Endothelial cell of umbilical vein (primary cell): ENCODE measurements around the gene CWC25. TPM values are rescaled to one million over a fixed set of nuclear protein-coding genes. Genes with fewer than 3 reads are reported as not detected.
A peak's percentile ranks its signal among the peaks of the same experiment; 100 is the strongest.

Experiments
- BruUV-seq: library from RNA; stranded (reverse); fragments of 400-500 nt; replicated peaks from 2 replicates; lab custom pipeline; 2021; lab: Mats Ljungman, UMichigan
- CTCF ChIA-PET: fragments of 300-600, 350-600 bp; sonication (Branson Sonifier 250); formaldehyde crosslinking; loops from one replicate; lab custom pipeline; 2021; ENCODE audit warnings: antibody characterized with exemption, inconsistent platforms; lab: Charles Lee
- POLR2A ChIA-PET: fragments of 300-600, 350-600 bp; sonication (Branson Sonifier 250); formaldehyde crosslinking; loops from one replicate; lab custom pipeline; 2021; ENCODE audit warnings: antibody characterized with exemption, inconsistent platforms; lab: Charles Lee
- DNase-seq: peaks from one replicate; pipeline ENCODE4 v3.0.0-alpha.2; 2011; ENCODE audit warnings: low read depth, low spot score
- FAIRE-seq: peaks from 2 replicates; lab custom pipeline; 2011; peaks lifted over from hg19 to GRCh38; lab: Jason Lieb, UNC
- H2AFZ ChIP-seq: 2 replicates; pipeline ENCODE4 v1.6.0; 2012; ENCODE audit warnings: low read depth, low read length, control low read depth, inconsistent platforms
- H3K27ac ChIP-seq: 2 replicates; pipeline ENCODE4 v1.5.1; 2011; ENCODE audit warnings: low read depth, mild to moderate bottlenecking, control low read depth, low read length, moderate library complexity; ENCODE audit not compliant: insufficient read depth
- H3K27me3 ChIP-seq, 2 experiments: 2 replicates each; pipeline versions ENCODE4 v1.6.0 to v1.6.1; 2011; ENCODE audit warnings: low read length in 2 of 2, mixed read lengths in 1 of 2; ENCODE audit not compliant: control insufficient read depth in 2 of 2, insufficient read depth in 2 of 2
- H3K36me3 ChIP-seq, 2 experiments: 2 replicates in 1 of 2; 3 replicates in 1 of 2; pipeline ENCODE4 v1.5.1; 2011; ENCODE audit warnings: low read length in 2 of 2, mild to moderate bottlenecking in 1 of 2, moderate library complexity in 1 of 2; ENCODE audit not compliant: control insufficient read depth in 2 of 2, insufficient read depth in 2 of 2; ENCODE audit errors: extremely low read depth in 1 of 2
- H3K4me1 ChIP-seq: 3 replicates; pipeline ENCODE4 v1.5.1; 2011; ENCODE audit warnings: mild to moderate bottlenecking, low read length; ENCODE audit not compliant: control insufficient read depth, insufficient read depth; ENCODE audit errors: extremely low read depth
- H3K4me2 ChIP-seq: 2 replicates; pipeline ENCODE4 v1.6.1; 2011; ENCODE audit warnings: low read length, control low read depth, mixed read lengths; ENCODE audit not compliant: insufficient read depth
- H3K4me3 ChIP-seq, 3 experiments: fragments of 200-600 bp in 1 of 3; sonication (generic), shearing (Covaris generic) in 1 of 3; replicated peaks in 1 of 3; 2 replicates each; pipeline ENCODE4 v1.5.1; 2011 to 2016; ENCODE audit warnings: control low read depth in 3 of 3, low read length in 3 of 3, mild to moderate bottlenecking in 2 of 3, inconsistent platforms in 1 of 3, low read depth in 1 of 3, moderate library complexity in 1 of 3; ENCODE audit not compliant: insufficient read depth in 1 of 3
- H3K79me2 ChIP-seq: 2 replicates; pipeline ENCODE4 v1.6.0; 2012; ENCODE audit warnings: low read length, inconsistent platforms; ENCODE audit not compliant: control insufficient read depth, insufficient read depth
- H3K9ac ChIP-seq: replicated peaks from 2 replicates; pipeline ENCODE3; 2011; ENCODE audit warnings: low read length, control low read depth; ENCODE audit not compliant: insufficient read depth; ENCODE audit errors: extremely low read depth
- H3K9me1 ChIP-seq: replicated peaks from 3 replicates; pipeline ENCODE4 v1.6.0; 2011; ENCODE audit warnings: mild to moderate bottlenecking, low read length; ENCODE audit not compliant: control insufficient read depth, insufficient read depth; ENCODE audit errors: extremely low read depth
- H3K9me3 ChIP-seq: replicated peaks from 2 replicates; pipeline ENCODE4 v1.5.1; 2012; ENCODE audit warnings: low read length, inconsistent platforms; ENCODE audit not compliant: control insufficient read depth, insufficient read depth
- H4K20me1 ChIP-seq: replicated peaks from 2 replicates; pipeline ENCODE3; 2011; ENCODE audit warnings: mild to moderate bottlenecking, low read length; ENCODE audit not compliant: control insufficient read depth, insufficient read depth; ENCODE audit errors: extremely low read depth
- EZH2 ChIP-seq: IDR thresholded peaks from 2 replicates; pipeline ENCODE4 v1.6.1; 2012; ENCODE audit warnings: borderline replicate concordance, low read depth, mild to moderate bottlenecking, moderate library complexity, low read length, inconsistent platforms; ENCODE audit not compliant: severe bottlenecking
- FOS ChIP-seq: IDR thresholded peaks from 2 replicates; pipeline ENCODE4 v1.6.1; 2011; ENCODE audit warnings: mild to moderate bottlenecking, low read length, moderate library complexity, borderline replicate concordance; ENCODE audit not compliant: insufficient read depth
- GATA2 ChIP-seq: IDR thresholded peaks from 2 replicates; pipeline ENCODE4 v1.7.0; 2011; ENCODE audit warnings: low read depth, mild to moderate bottlenecking, moderate library complexity, mixed read lengths, low read length; ENCODE audit not compliant: insufficient read length, insufficient read depth
- JUN ChIP-seq: IDR thresholded peaks from 2 replicates; pipeline ENCODE4 v1.6.1; 2011; ENCODE audit warnings: borderline replicate concordance, low read depth; ENCODE audit not compliant: insufficient read length, insufficient read depth
- MYC ChIP-seq: IDR thresholded peaks from one replicate; pipeline ENCODE4 v1.6.1; 2011; ENCODE audit warnings: mild to moderate bottlenecking, low read depth, low read length
- POLR2A ChIP-seq: IDR thresholded peaks from 2 replicates; pipeline ENCODE4 v1.6.1; 2012; ENCODE audit warnings: low read depth, mild to moderate bottlenecking, control low read depth, low read length
- POLR2AphosphoS5 ChIP-seq: IDR thresholded peaks from 2 replicates; pipeline ENCODE4 v1.6.1; 2012; ENCODE audit warnings: low read depth, mild to moderate bottlenecking, control low read depth, low read length, moderate library complexity; ENCODE audit not compliant: insufficient read depth
- dilution Hi-C: fragments of 300-500 bp; cut with MboI; formaldehyde crosslinking; loops from one replicate; pipeline ENCODE4 v1.15.0; 2019; ENCODE audit warnings: low sequenced_read_pairs; ENCODE audit not compliant: extremely low pct_ligation_motif_present
- intact Hi-C: fragments of 100-400 bp; cut with micrococcal nuclease; formaldehyde crosslinking; loops from one replicate; pipeline ENCODE4 v1.10.0; 2022
- polyA plus RNA-seq, 4 experiments: library from polyadenylated mRNA; depleted of rRNA in 3 of 4; stranded (reverse) in 3 of 4; unstranded in 1 of 4; fragments of >200 nt; gene quantifications; 2 replicates each; pipeline versions ENCODE4 v1.2.1 to v1.2.3, GENCODE V29; 2011 to 2012; ENCODE audit warnings: missing spikeins in 1 of 4
- total RNA-seq: library from RNA; stranded (reverse); gene quantifications from 2 replicates; pipeline ENCODE4 v1.2.3, GENCODE V29; 2021
- TF ChIP-seq, protein P1 (sequence below): IDR thresholded peaks from 2 replicates; pipeline ENCODE4 v1.6.1; 2011; ENCODE audit not compliant: insufficient read depth, insufficient read length
- TF ChIP-seq, protein P2 (sequence below), 2 donors: IDR thresholded peaks; 1 replicate in 1 of 2; 2 replicates in 1 of 2; pipeline ENCODE4 v1.5.1; 2011; ENCODE audit warnings: low read length in 2 of 2, mild to moderate bottlenecking in 2 of 2, moderate library complexity in 2 of 2, control low read depth in 1 of 2, inconsistent platforms in 1 of 2, low read depth in 1 of 2; ENCODE audit not compliant: insufficient read depth in 1 of 2; ENCODE audit errors: extremely low read depth in 1 of 2

The CWC25 gene
- total and polyA plus RNA-seq, 2 donors (not counting 3 experiments of a cell fraction or from before 2014, with no cell fraction given) = 13.8 to 20.0 TPM

DNA sequence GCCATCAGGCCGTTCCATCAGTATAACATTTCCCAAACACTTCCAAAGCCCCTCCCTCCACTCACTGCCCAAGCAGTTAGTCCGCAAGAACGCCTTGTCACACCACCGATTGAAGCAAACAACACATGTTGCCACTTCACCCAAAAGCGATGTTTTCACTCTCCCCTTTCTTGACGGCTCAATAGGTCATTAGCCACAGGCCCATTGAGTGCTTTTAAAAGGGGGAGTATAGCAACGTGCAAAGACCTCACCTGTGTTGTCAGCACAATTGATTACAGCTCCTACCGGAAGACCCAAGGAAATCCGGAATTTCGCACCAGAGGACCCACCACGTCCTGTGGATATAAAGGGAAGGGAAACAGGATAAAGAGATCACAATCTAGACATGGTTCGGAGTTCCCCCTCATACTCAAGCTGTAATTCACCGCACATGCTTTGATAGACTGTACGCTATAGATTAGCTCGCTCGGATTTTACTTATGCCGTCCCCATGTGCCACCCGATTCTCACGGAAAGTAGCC lies 27.7 kb upstream of the CWC25 start:
- H2AFZ ChIP-seq = no peak overlapping the region
- H3K9ac ChIP-seq = peak overlapping the region; percentile 96
- H3K79me2 ChIP-seq = peaks cover 42% of the 10 kb centered on the region
- H3K27me3 ChIP-seq = no peaks in the 10 kb centered on the region
- H3K36me3 ChIP-seq = peaks cover 21 to 29% of the 10 kb centered on the region in 2 experiments
- FAIRE-seq (peak; percentile 59), DNase-seq (no peak)
- peaks cover 4% of the 10 kb centered on the region for H4K20me1 ChIP-seq
- peak overlapping the region; percentile 82 to 93 (median 91) for H3K4me3 ChIP-seq
- intact Hi-C loops = loop anchor here (1.0 to 5.0 kb wide), 5 partner anchors 16 to 301 kb away; partner anchors contain the start of gene CWC25
- no peaks in the 10 kb centered on the region for H3K9me3 ChIP-seq
- ChIA-PET POLR2A (interaction anchor here (1.5 to 3.0 kb wide), 2 partner anchors 16 to 19 kb away, joined by 6 to 28 read pairs; partner anchors contain the start of gene LASP1), CTCF (interaction anchor here (1.5 to 2.6 kb wide), 4 partner anchors 16 to 300 kb away, joined by 4 to 20 read pairs (median 7); partner anchors contain the start of genes CWC25 and LASP1)
- peaks cover 19% of the 10 kb centered on the region for H3K4me1 ChIP-seq
- H3K9me1 ChIP-seq = no peaks in the 10 kb centered on the region
- peak overlapping the region; percentile 84 for H3K27ac ChIP-seq
- H3K4me2 ChIP-seq = peak overlapping the region; percentile 96
- dilution Hi-C loops = no loop called here
- BruUV-seq = no TSS peak
- no peak for TF ChIP-seq MYC
- TF ChIP-seq, protein P1, sequence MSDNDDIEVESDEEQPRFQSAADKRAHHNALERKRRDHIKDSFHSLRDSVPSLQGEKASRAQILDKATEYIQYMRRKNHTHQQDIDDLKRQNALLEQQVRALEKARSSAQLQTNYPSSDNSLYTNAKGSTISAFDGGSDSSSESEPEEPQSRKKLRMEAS = no peak
- TF ChIP-seq EZH2 = no peak
- no peak for TF ChIP-seq POLR2A
- TF ChIP-seq POLR2AphosphoS5 = no peak
- no peak for TF ChIP-seq FOS
- peak; percentile 81 for TF ChIP-seq GATA2

DNA sequence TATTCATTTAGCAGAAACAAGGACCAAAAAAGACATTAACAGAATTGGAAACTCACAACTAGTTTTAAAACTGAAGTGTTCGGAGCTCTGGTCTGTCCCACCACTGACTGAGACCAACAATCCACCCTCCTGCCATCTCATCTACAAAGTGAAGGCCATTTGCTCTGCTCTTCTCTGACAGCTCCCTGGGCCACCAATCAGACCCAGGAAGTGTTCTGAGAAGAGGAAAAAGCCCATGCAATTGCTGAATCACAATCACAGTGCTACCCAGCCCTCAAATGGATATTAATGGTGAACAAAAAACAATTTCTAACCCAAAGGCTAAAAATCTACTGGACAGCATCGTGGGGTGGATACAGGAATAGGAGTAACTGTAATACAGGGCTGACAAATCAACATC lies 26.3 kb upstream of the CWC25 start:
- no peak for TF ChIP-seq POLR2AphosphoS5
- TF ChIP-seq, protein P2, sequence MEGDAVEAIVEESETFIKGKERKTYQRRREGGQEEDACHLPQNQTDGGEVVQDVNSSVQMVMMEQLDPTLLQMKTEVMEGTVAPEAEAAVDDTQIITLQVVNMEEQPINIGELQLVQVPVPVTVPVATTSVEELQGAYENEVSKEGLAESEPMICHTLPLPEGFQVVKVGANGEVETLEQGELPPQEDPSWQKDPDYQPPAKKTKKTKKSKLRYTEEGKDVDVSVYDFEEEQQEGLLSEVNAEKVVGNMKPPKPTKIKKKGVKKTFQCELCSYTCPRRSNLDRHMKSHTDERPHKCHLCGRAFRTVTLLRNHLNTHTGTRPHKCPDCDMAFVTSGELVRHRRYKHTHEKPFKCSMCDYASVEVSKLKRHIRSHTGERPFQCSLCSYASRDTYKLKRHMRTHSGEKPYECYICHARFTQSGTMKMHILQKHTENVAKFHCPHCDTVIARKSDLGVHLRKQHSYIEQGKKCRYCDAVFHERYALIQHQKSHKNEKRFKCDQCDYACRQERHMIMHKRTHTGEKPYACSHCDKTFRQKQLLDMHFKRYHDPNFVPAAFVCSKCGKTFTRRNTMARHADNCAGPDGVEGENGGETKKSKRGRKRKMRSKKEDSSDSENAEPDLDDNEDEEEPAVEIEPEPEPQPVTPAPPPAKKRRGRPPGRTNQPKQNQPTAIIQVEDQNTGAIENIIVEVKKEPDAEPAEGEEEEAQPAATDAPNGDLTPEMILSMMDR (IDR thresholded peaks at IDR 0.05; ENCODE audit: extremely low read depth in 1 of 2, insufficient read depth in 1 of 2, low read depth in 1 of 2, low read length in 2 of 2) = no peak
- TF ChIP-seq JUN = no peak
- no peak for TF ChIP-seq EZH2
- TF ChIP-seq, protein P1 = no peak
- TF ChIP-seq GATA2 = no peak
- no peak for TF ChIP-seq FOS
- no peak for TF ChIP-seq POLR2A
- TF ChIP-seq MYC = no peak
- H3K9me3 ChIP-seq = no peaks in the 10 kb centered on the region
- H3K27me3 ChIP-seq = no peaks in the 10 kb centered on the region
- FAIRE-seq = no peak
- no peak overlapping the region for H2AFZ ChIP-seq
- CTCF ChIA-PET = interaction anchor here (1.0 kb wide), 1 partner anchor 16 kb away, joined by 3 read pairs; no protein-coding TSS in a partner anchor
- peaks cover 19% of the 10 kb centered on the region for H3K4me1 ChIP-seq
- no peak for DNase-seq
- peak overlapping the region; percentile 2 for H3K27ac ChIP-seq
- dilution Hi-C loops = no loop called here
- POLR2A ChIA-PET = interaction anchor here (0.5 kb wide), 1 partner anchor 100 kb away, joined by 9 read pairs; no protein-coding TSS in a partner anchor
- peaks cover 24 to 29% of the 10 kb centered on the region in 2 experiments for H3K36me3 ChIP-seq
- peaks cover 4% of the 10 kb centered on the region for H4K20me1 ChIP-seq
- intact Hi-C loops = loop anchor here (5.0 kb wide), 1 partner anchor 49 kb away; no protein-coding TSS in a partner anchor
- BruUV-seq = no TSS peak
- H3K4me3 ChIP-seq = peak overlapping the region; percentile 82 to 93 (median 91)
- H3K9me1 ChIP-seq = no peaks in the 10 kb centered on the region
- H3K79me2 ChIP-seq = peaks cover 42% of the 10 kb centered on the region
- peak overlapping the region; percentile 96 for H3K9ac ChIP-seq
- H3K4me2 ChIP-seq = peak overlapping the region; percentile 96
